Gastroesophageal sphincter (tissue), 4 donors: ENCODE results near the gene DPM2. TPM values are rescaled to one million over a fixed set of nuclear protein-coding genes. Genes with fewer than 3 reads are reported as not detected.

Experiments used
- ATAC-seq: fragments of 150-250 bp; one replicate; pipeline ENCODE4 v1.9.1; 2016; ENCODE audit warnings: mild to moderate bottlenecking, moderate library complexity
- H3K27ac ChIP-seq, 4 donors: fragments of 200-600 bp; sonication (generic) in 3 of 4; 1 replicate in 3 of 4; 2 replicates in 1 of 4; pipeline ENCODE4 v1.5.1; 2016 to 2019
- H3K27me3 ChIP-seq: fragments of 200-600 bp; sonication (generic); one replicate; pipeline ENCODE4 v1.5.1; 2019
- H3K36me3 ChIP-seq, 2 donors: fragments of 200-600 bp; sonication (generic); one replicate each; pipeline ENCODE4 v1.5.1; 2019; ENCODE audit warnings: control low read depth in 1 of 2
- H3K4me1 ChIP-seq, 3 donors: fragments of 200-600 bp; sonication (generic); 1 replicate in 2 of 3; 2 replicates in 1 of 3; pipeline ENCODE4 v1.5.1; 2016 to 2019; ENCODE audit warnings: control low read depth in 2 of 3
- H3K4me3 ChIP-seq, 2 donors: fragments of 200-600 bp; sonication (generic); one replicate each; pipeline ENCODE4 v1.5.1; 2019; ENCODE audit warnings: mild to moderate bottlenecking in 1 of 2, moderate library complexity in 1 of 2
- H3K9me3 ChIP-seq, 3 donors: fragments of 200-600 bp; sonication (generic); one replicate each; pipeline ENCODE4 v1.5.1; 2017 to 2019; ENCODE audit warnings: control low read depth in 2 of 3
- CTCF ChIP-seq, 4 experiments: fragments of 200-600 bp in 2 of 4; fragments of 450-650 bp in 2 of 4; sonication (generic) in 1 of 4; IDR thresholded peaks; one replicate each; pipeline ENCODE4 v1.5.1; 2017 to 2019; ENCODE audit warnings: antibody characterized with exemption in 4 of 4, mild to moderate bottlenecking in 2 of 4, moderate library complexity in 2 of 4
- EP300 ChIP-seq: sonication (generic); formaldehyde crosslinking; IDR thresholded peaks from one replicate; pipeline ENCODE4 v1.6.1; 2017; ENCODE audit warnings: antibody characterized with exemption, mild to moderate bottlenecking
- POLR2A ChIP-seq, 2 donors: fragments of 450-650 bp; IDR thresholded peaks; one replicate each; pipeline ENCODE4 v1.6.1; 2017; ENCODE audit warnings: antibody characterized with exemption in 2 of 2, mild to moderate bottlenecking in 2 of 2, moderate library complexity in 1 of 2
- POLR2AphosphoS5 ChIP-seq: sonication (generic); formaldehyde crosslinking; IDR thresholded peaks from one replicate; pipeline ENCODE4 v1.6.1; 2017; ENCODE audit warnings: antibody characterized with exemption
- WGBS, 2 donors: methylation state at CpG; one replicate each; pipeline ENCODE4 v1.1.5; 2018; ENCODE audit warnings: low coverage in 1 of 2; 5-methylcytosine and 5-hydroxymethylcytosine counted together
- total RNA-seq, 4 donors: library from RNA; depleted of rRNA; stranded (reverse); fragments of >200 nt; gene quantifications; one replicate each; pipeline ENCODE4 v1.1.0, GENCODE V29; 2016

Gene DPM2
- total RNA-seq, 4 donors from 2014 or later: 8.9 to 15.0 (median 11.2) TPM

DNA sequence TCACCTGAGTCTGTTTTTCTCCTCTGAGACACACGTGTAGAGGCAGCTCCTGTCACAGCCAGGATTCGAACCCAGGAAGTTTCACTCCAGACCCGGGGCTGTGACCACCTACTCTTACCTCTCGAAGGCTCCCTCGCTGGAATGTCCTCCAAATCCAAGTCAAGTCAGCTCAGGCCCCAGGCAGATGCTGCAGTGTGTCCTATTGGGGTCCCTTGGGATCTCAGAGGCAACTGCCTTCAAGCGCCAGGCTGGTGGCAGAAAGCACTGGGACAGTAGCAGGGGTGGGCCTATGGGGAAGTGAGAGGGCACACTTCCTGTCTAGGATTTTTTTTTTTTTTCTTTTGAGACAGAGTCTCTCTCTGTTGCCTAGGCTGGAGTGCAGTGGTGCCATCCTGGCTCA, 20.1 kb downstream of the DPM2 start:
- Histone ChIP-seq H3K4me1 (peaks cover 0 to 68% (median 29%) of the 10 kb centered on the region in 3 donors), H3K27me3 (peaks cover 6% of the 10 kb centered on the region), H3K36me3 (peaks cover 0 to 20% of the 10 kb centered on the region in 2 donors), H3K9me3 (no peaks in the 10 kb centered on the region), H3K4me3 (no peak overlapping the region), H3K27ac (peak overlapping the region in 3 of 4 donors; percentile 82 to 86 (median 83))
- 26 to 64% methylated on average over 3 to 5 of the region's 6 CpGs for WGBS, 2 donors
- ATAC-seq: no peak
- TF ChIP-seq EP300 (no peak), CTCF (IDR thresholded peaks at IDR 0.05) (no peak), POLR2A (IDR thresholded peaks at IDR 0.05) (no peak), POLR2AphosphoS5 (no peak)

DNA sequence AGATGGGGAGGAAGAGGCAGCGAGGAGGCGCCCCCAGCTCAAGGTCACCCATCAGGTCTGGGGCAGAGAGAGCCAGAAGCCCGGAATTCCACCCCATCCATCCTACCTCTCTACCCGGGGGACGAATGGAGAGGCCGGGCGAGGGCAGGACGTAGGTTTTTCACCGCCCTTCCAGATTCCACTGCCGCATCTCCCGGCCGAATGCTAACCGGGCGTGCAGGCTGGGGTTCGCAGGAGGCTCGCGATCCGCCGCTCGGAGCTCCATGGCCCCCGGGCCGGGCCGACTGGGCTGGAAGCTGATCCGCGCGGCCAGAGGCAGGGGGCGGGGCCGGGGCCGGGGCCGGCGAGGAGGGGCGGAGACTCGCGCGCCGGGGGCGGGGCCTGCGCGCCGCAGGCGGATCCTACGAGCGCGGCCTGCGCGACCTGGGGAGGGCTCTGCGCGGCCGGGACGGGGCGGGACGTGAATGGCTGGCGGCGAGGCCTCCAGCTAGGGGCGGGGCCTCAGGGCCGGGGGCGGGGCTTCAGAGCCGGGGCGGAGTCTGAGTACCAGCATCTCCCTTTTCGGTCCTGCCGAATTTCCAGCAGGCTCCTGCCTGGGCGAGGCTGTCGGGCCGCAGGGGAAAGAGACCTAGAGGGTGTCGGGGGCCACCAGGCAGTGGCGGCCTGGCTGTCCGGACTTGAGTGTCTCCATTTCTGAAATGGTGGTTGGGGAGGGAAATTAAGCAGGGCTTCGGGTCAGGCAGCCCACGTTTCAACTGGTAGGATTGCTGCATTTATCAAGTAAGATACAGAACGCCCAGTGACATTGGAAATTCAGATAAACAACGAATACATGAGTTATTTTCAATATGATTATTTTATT, 20.7 kb downstream of the DPM2 start, which contains the start of gene ST6GALNAC4:
Gene ST6GALNAC4 (minus strand): TSS at position 322 of the 862 bp plus-strand sequence. CDS start 622 bp downstream, outside the sequence.
- TF ChIP-seq POLR2A (IDR thresholded peaks at IDR 0.05): peak; percentile 22 to 50
- TF ChIP-seq POLR2AphosphoS5: peak; percentile 8
- TF ChIP-seq EP300: no peak
- peak in 1 of 4 experiments; percentile 3 for TF ChIP-seq CTCF (IDR thresholded peaks at IDR 0.05)
- peaks cover 0 to 65% (median 29%) of the 10 kb centered on the region in 3 donors for H3K4me1 ChIP-seq
- H3K27ac ChIP-seq: peak within 1 kb of the TSS in 3 of 4 donors; percentile 82 to 86 (median 83)
- H3K9me3 ChIP-seq: no peaks in the 10 kb centered on the region
- peaks cover 0 to 26% of the 10 kb centered on the region in 2 donors for H3K36me3 ChIP-seq
- peak; percentile 91 for ATAC-seq
- WGBS, 2 donors: 17% methylated on average over 2 of the region's 71 CpGs; no CpG with 5 or more reads in 1 of the 2 donors
- peaks cover 4% of the 10 kb centered on the region for H3K27me3 ChIP-seq
- H3K4me3 ChIP-seq: peak within 1 kb of the TSS; percentile 45 to 64

GRCh38 chr9:127915801-127916719, 21.6 kb downstream of the DPM2 start:
- Histone ChIP-seq H3K9me3 (no peaks in the 10 kb centered on the region), H3K4me1 (peaks cover 0 to 57% (median 29%) of the 10 kb centered on the region in 3 donors), H3K27me3 (no peaks in the 10 kb centered on the region), H3K27ac (peak overlapping the region in 3 of 4 donors; percentile 79 to 83 (median 82)), H3K36me3 (peaks cover 0 to 35% of the 10 kb centered on the region in 2 donors), H3K4me3 (peak overlapping the region; percentile 45 to 64)
- TF ChIP-seq POLR2AphosphoS5: no peak
- no peak for TF ChIP-seq CTCF (IDR thresholded peaks at IDR 0.05)
- TF ChIP-seq POLR2A (IDR thresholded peaks at IDR 0.05): no peak
- TF ChIP-seq EP300: no peak
- ATAC-seq: no peak
- WGBS, 2 donors: 20% methylated on average over 1 of the region's 27 CpGs; no CpG with 5 or more reads in 1 of the 2 donors

GRCh38 chr9:127915325-127915752, 22.3 kb downstream of the DPM2 start:
- WGBS, 2 donors: 100% methylated on average over 1 of the region's 5 CpGs; no CpG with 5 or more reads in 1 of the 2 donors
- H3K4me3 ChIP-seq: peak overlapping the region in 1 of 2 donors; percentile 64
- ATAC-seq: no peak
- peaks cover 0 to 58% (median 29%) of the 10 kb centered on the region in 3 donors for H3K4me1 ChIP-seq
- TF ChIP-seq CTCF (IDR thresholded peaks at IDR 0.05): no peak
- TF ChIP-seq EP300: no peak
- TF ChIP-seq POLR2AphosphoS5: no peak
- no peak for TF ChIP-seq POLR2A (IDR thresholded peaks at IDR 0.05)
- H3K36me3 ChIP-seq: peaks cover 0 to 42% of the 10 kb centered on the region in 2 donors
- peak overlapping the region in 3 of 4 donors; percentile 79 to 83 (median 82) for H3K27ac ChIP-seq
- H3K9me3 ChIP-seq: no peaks in the 10 kb centered on the region
- H3K27me3 ChIP-seq: no peaks in the 10 kb centered on the region
